ENCODE data around the gene ZNF827. TPM values are rescaled to one million over a fixed set of nuclear protein-coding genes. Genes with fewer than 3 reads are reported as not detected.

Gene ZNF827
- total RNA-seq (2021; ENCODE audit: unreplicated experiment) = 6.3 TPM
- 5.8 TPM for polyA plus RNA-seq (2012; ENCODE audit: insufficient read length)
- Bru-seq, nascent RNA = percentile 58 among the genes with signal in this experiment
- BruChase-seq, experiment 1, labeled RNA remaining after a 2-hour chase = percentile 51 among the genes with signal in this experiment
- percentile 54 among the genes with signal in this experiment for BruChase-seq, experiment 2, labeled RNA remaining after a 6-hour chase
- long read RNA-seq, partial matches to known transcripts = 2 of 6 reads
- long read RNA-seq, other reads (novel, unspliced or antisense) = 4 of 6 reads

DNA sequence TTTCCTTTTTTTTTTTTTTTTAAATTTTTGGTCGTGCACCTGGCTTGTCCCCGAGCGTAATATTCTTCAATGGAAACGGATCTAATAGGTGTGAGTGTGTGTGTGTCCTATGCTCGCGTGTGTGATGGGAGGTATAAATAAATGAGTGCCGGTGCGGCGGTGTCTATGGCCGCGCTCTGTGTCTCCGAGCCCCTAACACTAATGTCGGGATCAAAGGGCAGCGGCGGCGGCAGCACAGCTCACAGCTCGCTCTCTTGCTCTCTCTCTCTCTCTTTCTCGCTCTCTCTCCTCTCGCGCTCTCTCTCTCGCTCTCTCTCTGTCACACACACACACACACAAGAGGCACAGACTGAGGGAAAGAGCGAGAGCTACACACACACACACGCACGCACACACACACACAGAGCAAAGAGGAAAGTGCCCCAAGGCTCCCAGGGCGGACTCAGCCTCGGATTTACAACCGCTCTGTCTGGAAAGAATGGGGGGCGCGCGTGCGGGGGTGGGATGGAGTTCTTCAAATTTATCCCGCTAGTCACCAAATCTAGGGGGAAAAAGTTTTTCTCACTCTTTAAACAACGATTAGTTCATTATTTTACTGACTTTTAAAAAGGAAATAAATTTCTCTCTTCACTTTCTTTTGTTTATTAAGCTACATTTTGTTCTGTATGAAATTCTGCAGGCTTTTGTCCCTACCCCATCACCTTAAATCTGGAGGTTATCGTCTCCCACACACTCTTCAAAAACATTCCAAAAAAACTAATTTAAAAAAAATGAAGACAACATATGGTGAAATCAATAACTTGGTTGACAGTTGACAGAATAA lies at the start of gene ZNF827:
ZNF827 (minus strand) TSS at position 206 of the 823 bp plus-strand sequence. CDS start 416 bp downstream, outside the sequence.
- H3K4me3 ChIP-seq (ENCODE audit: low read depth in 2 of 2, low read length in 2 of 2) = peak within 1 kb of the TSS; percentile 65 to 84
- no peaks in the 10 kb centered on the region for H3K9me3 ChIP-seq (ENCODE audit: control insufficient read depth, insufficient read depth, low read depth, low read length)
- DNase-seq (ENCODE audit: low read depth, low spot score) (no peak), ATAC-seq (peak; percentile 58)
- intact Hi-C loops (cut with micrococcal nuclease; ENCODE audit: unreplicated experiment) (no loop called here), in situ Hi-C loops (cut with HindIII; ENCODE audit: low pct_unique_long_range_greater_than_20kb, low sequenced_read_pairs) (no loop called here)
- no TSS peak for BruUV-seq (replicated peaks)
- ChIA-PET CTCF (no interaction called here), POLR2A (interaction anchor here (0.6 kb wide), 1 partner anchor 48 kb away, joined by 9 read pairs; no protein-coding TSS in a partner anchor)
- H3K4me1 ChIP-seq (ENCODE audit: control insufficient read depth, insufficient read depth, low read length) = peaks cover 10% of the 10 kb centered on the region
- H3K27ac ChIP-seq (ENCODE audit: low read length) = peak within 1 kb of the TSS; percentile 82
- no peaks in the 10 kb centered on the region for H3K27me3 ChIP-seq (ENCODE audit: control insufficient read depth, insufficient read depth, low read length)
- no peak for TF ChIP-seq CTCF (IDR thresholded peaks at IDR 0.05)
- TF ChIP-seq TCF7L2 (IDR thresholded peaks at IDR 0.05; ENCODE audit: low read depth, low read length) = peak; percentile 97
- no peak for TF ChIP-seq POLR2AphosphoS5 (IDR thresholded peaks at IDR 0.05; ENCODE audit: low read depth, low read length)
- H3K36me3 ChIP-seq (ENCODE audit: control insufficient read depth, insufficient read depth, low read length) = no peaks in the 10 kb centered on the region; the same call in 1 of the 2 replicates

- in situ Hi-C loops (cut with HindIII; ENCODE audit: low pct_unique_long_range_greater_than_20kb, low sequenced_read_pairs) (no loop called here), intact Hi-C loops (cut with micrococcal nuclease; ENCODE audit: unreplicated experiment) (no loop called here)
- no TSS peak for BruUV-seq (replicated peaks)
- Histone ChIP-seq H3K9me3 (ENCODE audit: control insufficient read depth, insufficient read depth, low read depth, low read length) (no peaks in the 10 kb centered on the region), H3K4me3 (ENCODE audit: low read depth in 2 of 2, low read length in 2 of 2) (no peak overlapping the region), H3K27ac (ENCODE audit: low read length) (no peak overlapping the region), H3K36me3 (ENCODE audit: control insufficient read depth, insufficient read depth, low read length) (no peaks in the 10 kb centered on the region), H3K4me1 (ENCODE audit: control insufficient read depth, insufficient read depth, low read length) (no peaks in the 10 kb centered on the region), H3K27me3 (ENCODE audit: control insufficient read depth, insufficient read depth, low read length) (no peaks in the 10 kb centered on the region)
- DNase-seq (ENCODE audit: low read depth, low spot score) (no peak), ATAC-seq (no peak)
- CTCF ChIA-PET = no interaction called here
- POLR2A ChIA-PET = no interaction called here
- TF ChIP-seq, protein P1, sequence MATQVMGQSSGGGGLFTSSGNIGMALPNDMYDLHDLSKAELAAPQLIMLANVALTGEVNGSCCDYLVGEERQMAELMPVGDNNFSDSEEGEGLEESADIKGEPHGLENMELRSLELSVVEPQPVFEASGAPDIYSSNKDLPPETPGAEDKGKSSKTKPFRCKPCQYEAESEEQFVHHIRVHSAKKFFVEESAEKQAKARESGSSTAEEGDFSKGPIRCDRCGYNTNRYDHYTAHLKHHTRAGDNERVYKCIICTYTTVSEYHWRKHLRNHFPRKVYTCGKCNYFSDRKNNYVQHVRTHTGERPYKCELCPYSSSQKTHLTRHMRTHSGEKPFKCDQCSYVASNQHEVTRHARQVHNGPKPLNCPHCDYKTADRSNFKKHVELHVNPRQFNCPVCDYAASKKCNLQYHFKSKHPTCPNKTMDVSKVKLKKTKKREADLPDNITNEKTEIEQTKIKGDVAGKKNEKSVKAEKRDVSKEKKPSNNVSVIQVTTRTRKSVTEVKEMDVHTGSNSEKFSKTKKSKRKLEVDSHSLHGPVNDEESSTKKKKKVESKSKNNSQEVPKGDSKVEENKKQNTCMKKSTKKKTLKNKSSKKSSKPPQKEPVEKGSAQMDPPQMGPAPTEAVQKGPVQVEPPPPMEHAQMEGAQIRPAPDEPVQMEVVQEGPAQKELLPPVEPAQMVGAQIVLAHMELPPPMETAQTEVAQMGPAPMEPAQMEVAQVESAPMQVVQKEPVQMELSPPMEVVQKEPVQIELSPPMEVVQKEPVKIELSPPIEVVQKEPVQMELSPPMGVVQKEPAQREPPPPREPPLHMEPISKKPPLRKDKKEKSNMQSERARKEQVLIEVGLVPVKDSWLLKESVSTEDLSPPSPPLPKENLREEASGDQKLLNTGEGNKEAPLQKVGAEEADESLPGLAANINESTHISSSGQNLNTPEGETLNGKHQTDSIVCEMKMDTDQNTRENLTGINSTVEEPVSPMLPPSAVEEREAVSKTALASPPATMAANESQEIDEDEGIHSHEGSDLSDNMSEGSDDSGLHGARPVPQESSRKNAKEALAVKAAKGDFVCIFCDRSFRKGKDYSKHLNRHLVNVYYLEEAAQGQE (IDR thresholded peaks at IDR 0.05; ENCODE audit: insufficient read depth in 1 of 2, low read depth in 2 of 2, low read length in 1 of 2) = no peak
- TF ChIP-seq POLR2AphosphoS5 (IDR thresholded peaks at IDR 0.05; ENCODE audit: low read depth, low read length) (no peak), SIN3A (IDR thresholded peaks at IDR 0.05; ENCODE audit: borderline replicate concordance, insufficient read depth, low read depth, low read length) (no peak), CTCF (IDR thresholded peaks at IDR 0.05) (no peak), TCF7L2 (IDR thresholded peaks at IDR 0.05; ENCODE audit: low read depth, low read length) (no peak)
Observed at GRCh38 chr4:145984563-145984962, 45.9 kb upstream of the ZNF827 start.
